Mesenteric fat pad (tissue), 1 donor: Measurements from ENCODE around the gene NXN. TPM values are rescaled to one million over a fixed set of nuclear protein-coding genes. Genes with fewer than 3 reads are reported as not detected.
A peak's percentile ranks its signal among the peaks of the same experiment; 100 is the strongest.
"Not testable (repeated sequence)": the region's sequence is repeated elsewhere in the genome, so short reads cannot be mapped to it uniquely, and the experiment has no call there.

Source experiments
- DNase-seq: peaks from one replicate; pipeline ENCODE4 v3.0.0-alpha.2; 2020; ENCODE audit warnings: low spot score
- total RNA-seq: library from RNA; stranded (reverse); fragmentation: NEBNext Ultra II Directional; extraction: Animal tissue kit (Norgen Biotek cat#: 25700); gene quantifications from one replicate; pipeline ENCODE4 v1.2.1, GENCODE V29; 2021
- donor health status: DM: yes; HTN: yes; CAD: no.

Gene NXN
- total RNA-seq, 1 donor from 2014 or later = 20.7 TPM

DNA sequence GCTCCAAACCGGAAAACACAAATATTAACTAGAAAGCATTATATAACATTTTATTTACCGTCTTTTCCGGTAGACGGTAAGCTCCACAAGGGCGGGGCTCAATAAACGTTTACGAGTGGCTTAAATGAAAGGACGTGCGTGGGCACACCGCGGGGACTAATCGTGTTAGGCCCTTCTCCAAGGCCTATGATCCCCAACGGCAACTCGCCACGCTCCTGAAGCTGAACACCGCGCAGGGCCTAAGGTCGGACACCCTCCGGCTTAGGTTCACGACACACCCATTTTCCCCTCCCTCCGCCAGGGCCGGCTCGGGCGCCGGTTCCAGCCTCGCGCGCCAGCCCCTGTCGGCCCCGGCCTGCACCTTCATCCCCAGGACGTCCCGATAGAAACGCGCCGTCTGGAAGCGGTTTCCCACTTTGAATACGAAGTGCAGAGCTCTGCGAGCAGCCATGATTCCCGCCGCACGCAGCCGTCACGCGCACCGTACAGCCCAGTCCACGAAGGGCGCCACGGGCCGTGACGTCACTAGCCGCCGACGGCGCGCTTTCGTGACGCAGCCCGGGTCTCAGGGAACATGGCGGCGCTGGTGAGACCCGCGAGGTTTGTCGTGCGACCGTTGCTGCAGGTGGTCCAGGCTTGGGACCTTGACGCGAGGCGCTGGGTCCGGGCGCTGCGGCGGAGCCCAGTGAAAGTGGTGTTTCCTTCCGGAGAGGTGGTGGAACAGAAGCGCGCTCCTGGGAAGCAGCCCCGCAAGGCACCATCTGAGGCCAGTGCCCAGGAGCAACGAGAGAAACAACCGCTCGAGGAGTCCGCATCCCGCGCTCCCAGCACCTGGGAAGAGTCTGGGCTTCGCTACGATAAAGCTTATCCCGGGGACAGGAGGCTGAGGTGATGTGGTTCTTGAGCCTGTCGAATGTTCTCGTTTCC lies 197.5 kb downstream of the NXN start, which contains the start of the genes GLOD4 and MRM3:
Gene GLOD4 (minus strand): TSS at position 476 of the 927 bp plus-strand sequence. CDS start 25 bp downstream, at position 451.
Gene MRM3 (plus strand): TSS at position 549 of the 927 bp plus-strand sequence. CDS start 26 bp downstream, at position 575.
- DNase-seq = peak; percentile 98

DNA sequence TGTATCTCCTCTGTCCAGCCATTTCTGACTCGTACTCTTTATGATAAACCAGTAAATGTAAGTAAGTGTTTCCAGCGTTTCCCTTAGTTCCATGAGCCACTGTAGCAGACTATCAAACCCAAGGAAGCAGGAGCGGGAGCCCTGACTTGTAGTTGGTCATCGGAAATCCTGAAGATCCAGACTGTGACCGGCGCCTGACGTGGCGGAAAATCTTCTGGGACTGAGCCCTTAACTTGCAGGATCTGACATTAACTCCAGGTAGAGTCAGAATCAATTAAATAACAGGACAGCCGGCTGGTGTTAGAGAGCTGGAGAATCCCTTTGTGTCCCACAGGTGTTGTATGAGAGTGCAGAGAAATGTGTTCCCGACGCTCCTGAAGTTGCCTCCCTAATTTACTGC lies 201.5 kb downstream of the NXN start:
- DNase-seq = no peak

DNA sequence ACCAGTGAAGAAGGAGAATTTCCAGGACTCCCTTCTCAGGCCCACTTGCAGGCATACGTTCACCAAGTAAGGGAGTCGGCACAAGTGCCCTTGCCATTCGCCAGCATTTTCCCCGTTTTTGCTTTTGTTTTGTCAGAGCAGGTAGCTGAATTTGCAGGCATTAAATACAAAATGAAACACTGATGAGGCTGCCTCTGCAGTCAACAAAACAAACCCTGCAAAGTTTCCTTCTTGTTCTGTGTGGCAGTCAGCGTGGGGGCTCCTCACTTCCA lies 205.3 kb downstream of the NXN start:
- DNase-seq = peak; percentile 18

DNA sequence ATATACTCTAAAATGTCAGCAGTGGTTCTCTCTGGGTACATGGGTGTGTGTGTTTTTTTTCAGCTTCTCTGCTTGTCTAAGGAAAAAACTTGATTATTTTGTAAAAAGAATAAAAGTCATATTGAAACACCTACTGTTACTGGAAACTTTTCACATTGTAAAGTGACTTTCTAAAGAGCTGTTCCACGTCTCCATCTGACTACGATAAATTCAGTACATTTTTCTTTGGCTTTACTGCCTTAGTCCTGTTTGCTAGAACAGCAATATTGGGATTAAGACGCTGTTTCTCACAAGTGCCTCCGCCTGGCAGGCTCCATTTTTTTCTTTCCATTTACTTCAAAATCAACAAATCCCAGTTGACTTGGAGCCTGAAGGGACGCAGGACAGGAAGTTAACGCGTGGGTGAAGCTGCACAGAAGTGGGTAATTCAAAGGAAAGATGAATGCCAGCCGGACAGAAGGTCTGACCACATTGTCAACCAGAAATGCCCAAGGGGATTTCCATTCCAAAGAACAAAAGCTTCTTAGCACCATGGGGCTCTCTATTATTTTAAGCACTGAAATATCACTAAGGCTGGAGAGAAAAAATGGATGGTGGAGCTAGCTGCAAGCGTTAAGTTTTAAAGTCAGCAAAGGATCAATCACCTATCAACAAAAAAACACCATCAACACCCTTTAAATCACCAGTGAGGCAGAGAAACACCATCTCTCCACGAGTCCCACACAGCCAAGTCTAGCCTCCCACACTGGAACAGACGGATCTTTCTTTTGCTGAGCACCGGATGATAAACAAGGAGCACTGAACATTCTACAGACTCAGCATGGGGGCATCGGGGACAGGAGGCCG lies 205.9 kb downstream of the NXN start:
- DNase-seq = peak; percentile 20

DNA sequence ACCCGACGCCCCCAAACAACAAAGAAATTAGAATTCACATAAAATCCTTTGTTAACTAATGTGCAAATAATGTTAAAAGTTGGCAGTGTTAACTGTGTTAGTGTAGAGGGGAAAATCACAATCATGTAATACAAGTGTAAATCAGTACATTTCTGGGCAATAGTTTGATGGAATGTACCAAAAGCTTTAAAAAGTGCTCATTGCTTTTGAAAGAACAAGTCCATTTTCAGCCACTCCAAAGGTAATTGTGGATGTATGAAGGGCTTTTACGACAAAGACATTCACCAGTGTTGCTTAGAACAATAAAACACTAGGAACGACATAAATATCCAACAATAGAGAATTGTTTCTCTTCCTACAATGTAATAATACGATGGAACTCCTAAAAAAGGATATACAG lies 206.6 kb downstream of the NXN start:
- no peak for DNase-seq

DNA sequence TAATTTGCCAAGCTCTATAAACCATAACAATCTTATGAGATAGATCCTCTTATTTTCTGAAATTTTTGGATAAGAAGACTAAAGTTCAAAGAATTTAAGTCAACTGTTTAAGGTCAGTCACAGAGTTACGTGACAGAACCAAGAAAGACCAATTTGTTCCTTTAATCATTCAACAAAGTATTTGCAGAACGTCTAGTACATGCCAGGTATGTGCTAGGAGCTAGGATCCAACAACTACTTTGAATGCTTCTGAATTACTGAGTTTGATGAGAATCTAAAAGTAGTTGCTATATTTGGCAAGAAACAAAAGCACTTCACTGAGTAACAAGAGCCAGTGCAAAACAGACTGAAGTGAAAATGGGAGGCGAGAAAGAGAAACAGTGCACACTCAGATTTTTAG lies 212.5 kb downstream of the NXN start:
- DNase-seq = no peak

DNA sequence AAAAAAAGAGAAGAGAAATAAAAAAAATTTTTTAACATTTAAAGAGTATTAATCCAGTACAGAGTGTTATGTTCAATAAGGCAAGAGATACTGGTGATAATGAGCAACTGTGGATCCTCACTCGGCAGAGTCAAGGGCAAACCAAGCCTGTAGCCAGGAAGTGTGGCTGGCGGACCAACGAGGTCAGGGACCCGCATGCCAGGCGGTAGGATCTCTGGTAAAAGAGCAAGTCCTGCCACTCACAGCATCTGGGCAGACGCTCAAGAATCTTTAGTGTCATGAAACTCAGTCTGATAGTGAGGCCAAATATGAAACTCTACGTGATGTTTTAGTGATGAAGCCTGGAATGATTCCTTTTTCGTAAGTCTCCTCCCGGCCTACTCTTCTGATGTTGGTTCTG lies 219.2 kb downstream of the NXN start:
- no peak for DNase-seq

DNA sequence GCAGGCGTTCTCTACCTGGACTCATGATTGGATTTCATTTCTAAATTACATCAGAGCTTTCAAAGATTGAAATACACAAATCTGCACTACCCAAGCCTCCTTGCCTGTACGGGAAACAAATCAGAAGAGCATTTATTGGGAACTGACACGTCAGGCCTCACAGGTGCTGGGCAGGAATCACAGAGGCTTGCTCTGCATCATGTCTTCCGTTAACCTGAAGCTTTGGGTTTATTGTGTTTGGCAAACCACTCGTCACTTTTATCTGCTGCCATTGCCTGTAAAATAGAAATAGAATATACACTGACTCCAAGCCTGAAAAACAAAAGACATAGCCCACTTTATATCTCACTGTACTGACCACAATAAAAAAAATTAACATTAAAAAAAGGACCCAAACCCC lies 219.6 kb downstream of the NXN start:
- no peak for DNase-seq

DNA sequence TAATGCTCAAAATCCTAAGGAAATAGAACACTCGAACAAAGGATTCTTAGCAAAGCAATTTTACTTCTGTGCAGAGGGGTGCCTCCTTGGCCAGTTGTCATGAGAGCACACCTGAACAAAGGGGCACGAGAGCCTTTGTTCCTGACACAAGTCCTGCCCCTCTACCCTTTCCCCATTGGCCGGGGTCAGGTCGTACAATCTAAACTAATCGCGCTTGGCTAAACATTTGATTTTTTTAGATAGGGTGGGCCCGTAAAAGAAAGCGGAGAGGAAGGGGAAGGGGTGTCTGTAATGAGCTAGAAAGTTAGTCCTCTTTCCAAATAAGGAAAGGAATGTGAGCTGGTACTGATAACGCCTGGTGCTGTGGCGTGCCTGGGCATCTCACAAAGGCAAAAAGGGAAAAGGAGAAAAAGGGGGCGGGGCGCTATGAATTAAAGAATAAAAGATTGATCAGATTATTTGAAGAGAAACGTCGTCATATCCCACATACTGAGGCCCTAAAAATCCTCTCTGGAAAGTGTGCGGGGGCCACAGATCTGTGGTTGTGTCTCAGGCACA lies 223.5 kb downstream of the NXN start:
- not testable (repeated sequence) for DNase-seq

DNA sequence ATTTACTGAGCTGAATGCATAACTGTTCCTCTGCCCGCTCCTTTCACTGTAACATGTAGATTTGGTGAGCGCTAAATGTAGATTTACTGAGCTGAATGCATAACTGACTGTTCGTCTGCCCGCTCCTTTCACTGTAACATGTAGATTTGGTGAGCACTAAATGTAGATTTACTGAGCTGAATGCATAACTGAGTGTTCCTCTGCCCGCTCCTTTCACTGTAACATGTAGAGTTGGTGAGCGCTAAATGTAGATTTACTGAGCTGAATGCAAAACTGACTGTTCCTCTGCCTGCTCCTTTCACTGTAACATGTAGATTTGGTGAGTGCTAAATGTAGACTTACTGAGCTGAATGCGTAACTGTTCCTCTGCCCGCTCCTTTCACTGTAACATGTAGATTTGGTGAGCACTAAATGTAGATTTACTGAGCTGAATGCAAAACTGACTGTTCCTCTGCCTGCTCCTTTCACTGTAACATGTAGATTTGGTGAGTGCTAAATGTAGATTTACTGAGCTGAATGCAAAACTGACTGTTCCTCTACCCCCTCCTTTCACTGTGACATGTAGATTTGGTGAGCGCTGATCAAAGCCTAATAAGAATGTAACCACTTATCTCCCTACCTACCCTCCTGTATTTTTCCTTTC lies 224.1 kb downstream of the NXN start:
- not testable (repeated sequence) for DNase-seq

DNA sequence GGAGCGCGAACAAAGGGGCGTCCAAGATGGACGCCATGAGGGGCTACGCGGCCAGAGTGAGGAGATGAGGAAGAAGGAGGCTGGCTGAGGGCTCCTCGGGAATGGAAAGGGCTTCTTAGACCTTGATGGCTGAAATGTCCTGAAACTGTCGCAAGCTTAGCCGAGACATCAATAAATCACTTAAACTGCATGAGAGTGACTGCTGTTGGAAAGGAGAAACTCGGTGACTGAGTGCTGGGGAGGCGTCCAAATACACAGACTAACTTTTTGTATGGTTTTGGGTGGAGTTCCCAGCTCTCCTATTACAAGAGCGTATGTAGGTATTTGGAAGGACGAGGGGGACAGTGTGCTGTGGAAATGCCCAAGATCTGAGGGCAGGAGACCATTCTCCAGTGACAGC lies 226.2 kb downstream of the NXN start:
- no peak for DNase-seq

DNA sequence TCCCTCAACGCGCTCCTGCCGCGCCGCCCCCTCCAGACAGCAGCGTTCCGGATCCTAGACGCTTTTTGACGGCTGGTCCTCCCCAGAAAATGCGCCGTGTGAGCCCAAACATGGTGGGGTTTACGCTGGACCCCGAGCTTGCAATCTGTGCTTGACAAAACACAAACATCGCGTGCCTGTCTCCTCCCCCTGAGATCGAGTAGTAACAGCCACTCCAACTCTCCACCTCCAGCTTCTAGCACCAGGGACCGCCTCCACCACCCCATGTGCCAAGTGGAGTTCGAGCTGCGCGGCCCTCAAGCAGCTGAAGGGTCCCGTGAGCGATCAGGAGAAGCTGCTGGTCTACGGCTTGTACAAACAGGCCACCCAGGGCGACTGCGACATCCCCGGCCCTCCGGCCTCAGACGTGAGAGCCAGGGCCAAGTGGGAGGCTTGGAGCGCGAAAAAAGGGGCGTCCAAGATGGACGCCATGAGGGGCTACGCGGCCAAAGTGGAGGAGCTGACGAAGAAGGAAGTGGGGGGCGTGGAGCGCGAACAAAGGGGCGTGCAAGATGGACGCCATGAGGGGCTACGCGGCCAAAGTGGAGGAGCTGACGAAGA lies 226.9 kb downstream of the NXN start:
- DNase-seq = no peak

DNA sequence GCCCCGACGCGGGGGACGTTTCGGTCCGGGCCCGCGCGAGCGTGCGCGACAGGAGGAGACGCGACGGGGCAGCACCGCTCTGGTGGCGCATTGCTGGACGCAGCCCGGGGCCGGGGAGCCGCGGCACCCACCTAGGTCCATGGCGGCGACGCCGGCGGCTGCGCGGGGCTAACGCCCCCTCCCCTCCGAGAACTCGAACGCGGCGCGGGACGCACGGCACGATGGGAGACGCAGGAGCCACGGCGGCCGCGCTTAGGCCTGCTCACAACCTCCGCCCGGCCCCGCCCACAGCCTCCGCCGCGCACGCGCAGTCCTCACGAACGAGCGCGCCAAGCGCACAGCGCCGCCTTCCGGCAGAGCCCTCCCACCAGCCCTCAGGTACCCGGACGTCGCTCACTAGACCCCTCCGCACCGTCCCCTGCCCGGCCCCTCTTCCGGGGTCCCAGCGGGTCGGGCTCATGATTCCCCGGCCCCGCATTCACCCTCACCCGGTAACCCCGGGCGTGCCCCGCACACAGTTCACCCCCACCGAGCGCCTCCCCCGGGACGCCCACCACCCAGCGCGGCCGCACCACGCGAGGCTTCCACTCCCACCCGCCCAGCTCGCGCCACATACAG lies 227.5 kb downstream of the NXN start, which contains the start of gene GEMIN4:
Gene GEMIN4 (minus strand): TSS at position 263 of the 618 bp plus-strand sequence. CDS start 122 bp downstream, at position 141.
- DNase-seq = peak; percentile 99

DNA sequence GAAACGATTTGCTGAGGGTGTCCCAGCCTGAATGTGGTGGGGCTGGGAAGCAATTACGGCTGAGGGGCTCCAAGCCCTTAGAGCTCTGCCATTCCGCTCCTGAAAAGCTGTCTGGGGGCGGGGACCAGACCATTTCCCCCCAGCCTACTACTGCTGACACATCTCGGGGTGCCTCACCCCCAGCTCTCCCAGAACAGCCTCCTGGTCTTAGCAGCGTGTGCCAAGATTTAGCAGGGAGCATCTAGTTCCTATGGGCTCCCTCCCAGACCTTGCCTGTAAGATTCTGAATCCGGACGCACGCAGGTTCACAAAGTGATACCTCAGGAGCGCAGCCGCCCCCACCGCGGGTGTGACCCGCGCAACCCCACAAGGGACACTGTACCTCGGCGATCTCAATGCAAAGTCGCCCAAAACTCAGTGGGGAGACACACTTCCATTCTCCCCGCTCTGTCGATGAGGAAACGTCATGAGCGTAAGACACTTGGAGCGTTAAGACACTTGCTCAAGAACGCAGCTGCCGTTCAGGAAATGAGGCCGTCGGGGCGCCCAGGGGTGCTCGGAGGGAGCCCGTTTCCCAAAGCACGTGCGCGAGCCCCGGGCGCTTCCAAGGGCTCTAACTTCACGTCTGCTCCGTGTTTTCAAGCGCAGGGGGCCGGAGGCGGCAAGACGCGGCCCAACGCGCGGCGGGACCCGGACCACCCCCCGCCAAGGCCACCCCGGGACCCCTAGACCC lies 228.1 kb downstream of the NXN start:
- no peak for DNase-seq

DNA sequence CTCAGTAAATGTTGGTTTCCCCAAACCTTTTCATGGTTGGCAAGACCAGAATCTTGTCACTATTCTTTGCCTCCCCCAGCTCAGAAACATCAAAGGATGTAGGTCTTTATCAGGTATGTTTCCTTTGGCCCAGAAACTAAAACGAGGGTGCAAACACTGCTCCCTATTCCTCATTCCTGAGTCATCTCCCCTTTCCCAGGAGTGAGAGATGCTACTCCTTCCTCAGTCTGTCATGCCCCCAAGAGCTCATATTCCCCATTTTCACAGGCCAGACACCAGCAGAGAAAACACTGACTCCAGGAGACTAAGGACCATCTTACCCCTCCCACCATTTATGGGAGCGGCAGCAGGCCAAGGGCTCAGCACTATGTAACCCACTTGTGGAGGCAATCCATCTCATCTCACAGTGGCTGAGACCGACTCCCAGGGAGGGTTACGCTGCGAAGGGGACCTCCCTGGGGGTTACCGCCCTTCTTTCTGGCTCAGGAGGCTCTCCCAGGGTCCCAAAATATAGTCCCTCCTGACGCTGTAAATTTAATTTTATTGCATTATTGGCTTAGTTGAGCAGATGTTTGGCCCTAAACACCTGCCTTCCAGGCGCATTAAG lies 229.0 kb downstream of the NXN start:
- DNase-seq = no peak

DNA sequence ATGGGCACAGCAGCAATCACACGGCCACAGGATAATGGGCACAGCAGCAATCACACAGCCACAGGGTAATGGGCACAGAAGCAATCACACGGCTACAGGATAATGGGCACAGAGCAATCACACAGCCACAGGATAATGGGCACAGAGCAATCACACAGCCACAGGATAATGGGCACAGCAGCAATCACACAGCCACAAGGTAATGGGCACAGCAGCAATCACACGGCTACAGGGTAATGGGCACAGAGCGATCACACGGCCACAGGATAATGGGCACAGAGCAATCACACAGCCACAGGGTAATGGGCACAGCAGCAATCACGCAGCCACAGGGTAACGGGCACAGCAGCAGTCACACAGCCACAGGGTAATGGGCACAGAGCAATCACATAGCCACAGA lies 230.2 kb downstream of the NXN start:
- not testable (repeated sequence) for DNase-seq
